GM10266 (cell line): Measurements from ENCODE around the gene CSTB.

Experiments used
- DNase-seq: peaks from one replicate; pipeline ENCODE4 v3.0.0; 2012; ENCODE audit errors: extremely low spot score
- TF ChIP-seq, protein P1 (sequence below): IDR thresholded peaks from 2 replicates; pipeline ENCODE4 v1.5.1; 2012; ENCODE audit warnings: mild to moderate bottlenecking, low read depth; ENCODE audit not compliant: control insufficient read depth, insufficient read depth; ENCODE audit errors: missing control alignments

Gene CSTB

DNA sequence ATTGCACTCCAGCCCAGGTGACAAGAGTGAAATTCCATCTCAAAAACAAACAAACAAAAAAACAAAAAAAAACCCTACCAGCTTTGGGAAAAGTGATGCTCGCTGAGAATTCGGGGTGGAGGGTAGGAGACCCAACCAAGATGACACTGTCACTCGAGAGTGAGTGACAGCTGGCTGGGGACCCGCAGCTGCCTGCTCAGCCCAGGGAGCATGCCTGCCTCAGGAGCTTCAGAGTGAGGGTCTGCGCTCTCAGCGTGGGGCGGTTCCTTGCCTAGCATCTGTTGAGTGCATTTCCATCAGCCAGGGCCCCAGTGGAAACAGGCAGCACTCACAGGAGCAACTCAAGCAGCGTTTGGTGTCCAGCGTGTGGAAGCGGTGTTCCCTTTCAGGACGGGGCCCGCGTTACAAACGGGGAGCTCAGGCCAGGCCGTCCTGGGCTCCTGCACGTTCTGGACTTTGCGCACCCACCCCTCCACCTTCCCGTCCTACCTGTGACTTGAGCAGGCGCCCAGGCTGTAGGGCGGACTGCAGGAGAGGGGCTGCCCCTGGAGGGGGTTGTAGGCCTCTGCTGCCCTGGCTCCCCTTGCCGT, 5.9 kb downstream of the CSTB start:
- DNase-seq, result no peak
- TF ChIP-seq, protein P1, sequence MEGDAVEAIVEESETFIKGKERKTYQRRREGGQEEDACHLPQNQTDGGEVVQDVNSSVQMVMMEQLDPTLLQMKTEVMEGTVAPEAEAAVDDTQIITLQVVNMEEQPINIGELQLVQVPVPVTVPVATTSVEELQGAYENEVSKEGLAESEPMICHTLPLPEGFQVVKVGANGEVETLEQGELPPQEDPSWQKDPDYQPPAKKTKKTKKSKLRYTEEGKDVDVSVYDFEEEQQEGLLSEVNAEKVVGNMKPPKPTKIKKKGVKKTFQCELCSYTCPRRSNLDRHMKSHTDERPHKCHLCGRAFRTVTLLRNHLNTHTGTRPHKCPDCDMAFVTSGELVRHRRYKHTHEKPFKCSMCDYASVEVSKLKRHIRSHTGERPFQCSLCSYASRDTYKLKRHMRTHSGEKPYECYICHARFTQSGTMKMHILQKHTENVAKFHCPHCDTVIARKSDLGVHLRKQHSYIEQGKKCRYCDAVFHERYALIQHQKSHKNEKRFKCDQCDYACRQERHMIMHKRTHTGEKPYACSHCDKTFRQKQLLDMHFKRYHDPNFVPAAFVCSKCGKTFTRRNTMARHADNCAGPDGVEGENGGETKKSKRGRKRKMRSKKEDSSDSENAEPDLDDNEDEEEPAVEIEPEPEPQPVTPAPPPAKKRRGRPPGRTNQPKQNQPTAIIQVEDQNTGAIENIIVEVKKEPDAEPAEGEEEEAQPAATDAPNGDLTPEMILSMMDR, result no peak

DNA sequence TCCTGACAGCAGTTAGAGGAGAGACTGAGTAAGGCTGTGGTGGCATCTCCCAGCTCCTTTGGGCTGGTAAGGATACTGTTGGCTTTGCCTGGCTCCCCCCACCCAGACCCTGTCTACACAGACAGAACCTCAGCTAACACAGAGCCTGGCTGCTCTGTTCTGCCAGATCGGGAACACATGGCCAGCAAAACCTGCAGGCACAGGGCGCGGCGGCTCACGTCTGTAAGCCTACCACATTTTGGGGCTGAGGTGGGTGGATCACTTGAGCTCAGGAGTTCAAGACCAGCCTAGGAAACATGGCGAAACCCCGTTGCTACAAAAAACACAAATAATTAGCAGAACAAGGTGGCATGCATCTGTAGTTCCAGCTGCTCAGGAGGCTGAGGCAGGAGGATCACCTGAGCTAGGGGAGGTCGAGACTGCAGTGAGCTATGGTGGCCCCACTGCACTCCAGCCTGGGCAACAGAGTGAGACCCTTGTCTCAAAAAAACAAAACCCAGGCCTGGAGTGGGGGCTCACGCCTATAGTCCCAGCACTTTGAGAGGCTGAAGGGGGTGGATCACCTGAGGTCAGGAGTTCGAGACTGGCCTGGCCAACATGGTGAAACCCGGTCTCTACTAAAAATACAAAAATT, 6.7 kb downstream of the CSTB start:
- TF ChIP-seq, protein P1, result no peak

DNA sequence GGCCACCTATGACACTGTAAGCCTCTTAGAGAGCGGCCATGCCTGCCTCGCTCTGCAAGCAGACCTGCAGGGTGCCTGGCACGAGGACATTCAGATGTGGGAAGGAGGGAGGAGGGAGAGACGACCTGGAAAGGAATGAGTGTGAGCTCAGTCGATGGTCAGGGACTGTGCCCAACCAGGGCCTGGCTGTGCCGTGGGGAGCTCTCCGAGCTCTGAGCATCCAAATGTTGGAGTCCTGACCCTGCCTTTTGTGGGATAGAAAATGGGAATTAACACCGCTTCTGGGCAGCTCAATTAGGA, 7.3 kb downstream of the CSTB start:
- TF ChIP-seq, protein P1, result no peak
- DNase-seq, result no peak

More for the DNA sequence above, 6.7 kb downstream of the CSTB start:
- no peak for DNase-seq

DNA sequence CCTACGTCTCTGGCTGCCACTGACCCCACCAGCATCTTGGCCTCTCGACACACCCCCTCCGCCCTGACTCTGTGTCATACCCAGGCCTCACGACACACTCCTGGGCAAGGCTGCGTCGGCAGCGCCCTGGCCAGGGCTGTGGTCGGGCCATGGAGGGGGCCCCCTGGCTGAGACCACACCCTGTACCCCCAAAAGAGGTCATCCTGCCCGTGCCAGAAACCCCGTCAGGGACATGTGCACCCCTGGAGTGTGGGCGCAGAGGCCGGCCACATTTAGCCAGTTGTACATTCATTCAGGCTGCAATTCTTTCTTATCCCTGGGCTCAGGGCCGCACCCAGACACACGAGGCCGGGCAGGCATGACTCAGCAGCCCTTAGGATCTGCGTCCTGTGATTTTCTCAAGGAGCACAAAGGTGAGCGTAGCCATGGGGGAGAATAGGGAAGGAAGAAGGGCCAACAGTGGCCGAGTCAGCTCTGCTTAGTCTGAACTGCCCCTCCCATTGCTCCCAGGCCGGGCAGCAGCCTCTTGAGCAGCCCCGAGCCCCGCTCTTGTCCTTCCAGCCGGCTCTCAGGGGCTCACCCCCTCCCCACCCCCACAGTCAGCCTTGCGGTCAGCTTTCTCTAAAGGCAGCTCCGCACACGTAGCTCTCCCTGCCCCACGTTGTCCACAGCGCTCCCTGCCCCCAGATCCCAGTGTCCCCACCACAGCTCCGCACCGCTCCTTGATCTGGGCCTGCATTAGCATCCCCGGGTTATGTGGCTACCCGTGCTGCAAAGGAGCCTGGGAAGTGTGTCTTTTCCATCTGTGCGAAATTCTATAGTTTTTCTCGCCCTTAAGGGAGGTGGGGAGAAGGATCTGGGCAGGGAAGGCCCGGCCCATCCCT, 7.9 kb downstream of the CSTB start:
- no peak for DNase-seq
- TF ChIP-seq, protein P1, result no peak

DNA sequence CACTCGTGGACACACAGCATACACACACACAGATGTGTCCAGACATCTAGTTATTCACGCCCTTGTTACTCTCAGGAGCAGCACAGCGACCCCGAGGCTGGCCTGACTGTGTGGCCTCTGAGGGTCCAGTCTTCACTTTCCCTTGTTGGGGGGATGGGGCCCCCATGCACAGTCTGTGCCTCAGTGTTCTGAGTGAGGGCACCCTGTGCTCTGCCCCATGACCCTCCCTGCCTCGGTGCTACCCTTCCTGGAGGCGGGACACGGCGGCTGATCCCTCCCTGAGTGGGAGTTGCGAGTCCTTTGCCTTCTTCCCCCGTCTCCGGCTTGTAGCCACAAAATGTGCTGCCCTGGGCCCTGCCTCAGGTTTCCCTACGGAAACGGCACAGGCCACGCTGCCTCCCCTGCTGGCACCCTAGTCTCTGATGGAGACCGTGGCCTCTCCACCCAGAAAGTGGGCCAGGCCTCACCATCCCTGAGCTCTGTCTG, 8.6 kb downstream of the CSTB start:
- TF ChIP-seq, protein P1, result no peak
- DNase-seq, result no peak

DNA sequence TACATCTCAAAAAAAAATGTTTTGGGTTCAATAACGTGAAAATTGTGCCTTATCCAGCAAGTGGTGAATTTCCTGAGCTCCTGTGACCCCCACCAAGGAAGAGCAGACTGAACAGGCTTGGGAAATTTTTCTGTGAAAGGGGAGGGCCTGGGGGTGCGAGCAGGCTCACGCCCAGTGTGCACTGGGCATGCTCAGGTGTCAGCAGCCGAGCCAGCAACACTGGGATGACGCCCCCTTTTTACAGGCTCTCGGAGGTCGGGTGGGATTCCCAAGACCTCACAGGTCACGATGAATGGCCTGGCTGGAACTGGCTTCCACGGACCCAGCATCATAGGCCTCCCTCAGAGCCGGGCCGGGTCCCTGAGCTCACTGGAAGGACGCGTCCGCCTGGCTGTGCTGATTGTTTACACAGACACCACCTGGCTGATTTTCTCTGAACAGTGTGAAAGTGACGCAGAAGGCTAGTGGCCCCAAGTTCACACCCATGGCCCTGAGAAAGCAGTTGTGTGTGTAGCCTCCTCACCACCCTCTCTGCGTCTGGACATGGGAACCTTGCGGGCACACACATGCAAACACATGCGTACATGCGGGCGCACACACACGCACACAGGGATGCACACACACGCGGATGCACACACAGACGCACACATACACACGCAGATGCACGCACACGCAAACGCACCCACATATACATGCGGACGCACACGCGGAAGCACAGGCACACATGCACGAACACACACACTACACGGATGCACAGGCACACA, 9.2 kb downstream of the CSTB start:
- DNase-seq, result no peak
- TF ChIP-seq, protein P1, result no peak
